KMS-11 (cell line): ENCODE results near the gene FAN1.
"Not testable (repeated sequence)": the region's sequence is repeated elsewhere in the genome, so short reads cannot be mapped to it uniquely, and the experiment has no call there.

Experiments used
- H2AFZ ChIP-seq: fragments of 200-600 bp; sonication (generic); 2 replicates; pipeline ENCODE4 v1.6.1; 2016; ENCODE audit warnings: antibody characterized with exemption, mixed run types, low read depth
- H3K27ac ChIP-seq: fragments of 200-600 bp; sonication (generic); 2 replicates; pipeline ENCODE4 v1.6.1; 2016; ENCODE audit warnings: mild to moderate bottlenecking, mixed run types
- H3K27me3 ChIP-seq: fragments of 200-600 bp; sonication (generic); 2 replicates; pipeline ENCODE4 v1.6.1; 2017; ENCODE audit warnings: mild to moderate bottlenecking, low read depth, mixed run types, moderate library complexity; ENCODE audit not compliant: insufficient read depth
- H3K36me3 ChIP-seq: fragments of 200-600 bp; sonication (generic); 2 replicates; pipeline ENCODE4 v1.6.1; 2017; ENCODE audit warnings: mild to moderate bottlenecking, mixed run types; ENCODE audit not compliant: insufficient read depth
- H3K4me1 ChIP-seq: fragments of 200-600 bp; sonication (generic); 2 replicates; pipeline ENCODE4 v1.6.1; 2016; ENCODE audit warnings: mild to moderate bottlenecking, low read depth, mixed run types; ENCODE audit not compliant: poor library complexity, severe bottlenecking
- H3K4me2 ChIP-seq: fragments of 200-600 bp; sonication (generic); 2 replicates; pipeline ENCODE4 v1.7.0; 2016; ENCODE audit warnings: mild to moderate bottlenecking, mixed run types
- H3K4me3 ChIP-seq: fragments of 200-600 bp; sonication (generic); IDR thresholded peaks from 2 replicates; pipeline ENCODE4 v1.6.1; 2017; ENCODE audit warnings: low read depth, low read length, mixed read lengths; ENCODE audit not compliant: insufficient read depth
- H3K79me2 ChIP-seq: fragments of 200-600 bp; sonication (generic); 2 replicates; pipeline ENCODE4 v1.6.1; 2016; ENCODE audit warnings: low read depth, mixed run types; ENCODE audit not compliant: insufficient read depth
- H3K9ac ChIP-seq: fragments of 200-600 bp; sonication (generic); 2 replicates; pipeline ENCODE4 v1.6.1; 2016; ENCODE audit warnings: mild to moderate bottlenecking, mixed run types
- H4K20me1 ChIP-seq: fragments of 200-600 bp; sonication (generic); 2 replicates; pipeline ENCODE4 v1.6.1; 2016; ENCODE audit warnings: mild to moderate bottlenecking, mixed run types; ENCODE audit not compliant: insufficient read depth
- TF ChIP-seq, protein P1 (sequence below): fragments of 200-600 bp; sonication (generic); conservative IDR thresholded peaks from 2 replicates; pipeline ENCODE4 v1.6.1; 2017; ENCODE audit warnings: low read depth, mild to moderate bottlenecking, antibody characterized with exemption, low read length, moderate library complexity, mixed read lengths

FAN1 gene

DNA sequence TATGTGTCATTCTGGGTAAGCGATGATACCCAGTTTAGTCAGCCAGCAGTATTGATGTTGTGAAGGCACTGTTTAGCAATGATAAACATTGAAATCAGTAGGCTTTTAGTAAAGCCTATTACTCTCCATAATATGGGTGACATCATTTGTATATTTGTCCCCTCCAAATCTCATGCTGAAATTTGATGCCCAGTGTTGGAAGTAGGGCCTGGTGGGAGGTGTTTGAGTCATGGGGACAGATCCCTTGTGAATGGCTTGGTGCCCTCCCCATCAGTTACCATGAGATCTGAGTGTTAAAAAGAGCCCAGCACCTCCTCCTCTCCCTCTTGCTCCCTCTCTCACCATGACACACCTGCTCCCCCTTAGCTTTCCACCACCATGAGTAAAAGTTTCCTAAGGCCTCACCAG lies 31.4 kb upstream of the FAN1 start:
- no peak overlapping the region for H2AFZ ChIP-seq
- no peak overlapping the region for H3K4me3 ChIP-seq
- H3K27me3 ChIP-seq, result no peaks in the 10 kb centered on the region
- no peaks in the 10 kb centered on the region for H3K36me3 ChIP-seq
- no peak overlapping the region for H3K9ac ChIP-seq
- TF ChIP-seq, protein P1, sequence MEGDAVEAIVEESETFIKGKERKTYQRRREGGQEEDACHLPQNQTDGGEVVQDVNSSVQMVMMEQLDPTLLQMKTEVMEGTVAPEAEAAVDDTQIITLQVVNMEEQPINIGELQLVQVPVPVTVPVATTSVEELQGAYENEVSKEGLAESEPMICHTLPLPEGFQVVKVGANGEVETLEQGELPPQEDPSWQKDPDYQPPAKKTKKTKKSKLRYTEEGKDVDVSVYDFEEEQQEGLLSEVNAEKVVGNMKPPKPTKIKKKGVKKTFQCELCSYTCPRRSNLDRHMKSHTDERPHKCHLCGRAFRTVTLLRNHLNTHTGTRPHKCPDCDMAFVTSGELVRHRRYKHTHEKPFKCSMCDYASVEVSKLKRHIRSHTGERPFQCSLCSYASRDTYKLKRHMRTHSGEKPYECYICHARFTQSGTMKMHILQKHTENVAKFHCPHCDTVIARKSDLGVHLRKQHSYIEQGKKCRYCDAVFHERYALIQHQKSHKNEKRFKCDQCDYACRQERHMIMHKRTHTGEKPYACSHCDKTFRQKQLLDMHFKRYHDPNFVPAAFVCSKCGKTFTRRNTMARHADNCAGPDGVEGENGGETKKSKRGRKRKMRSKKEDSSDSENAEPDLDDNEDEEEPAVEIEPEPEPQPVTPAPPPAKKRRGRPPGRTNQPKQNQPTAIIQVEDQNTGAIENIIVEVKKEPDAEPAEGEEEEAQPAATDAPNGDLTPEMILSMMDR, result no peak
- no peak overlapping the region for H3K27ac ChIP-seq
- no peaks in the 10 kb centered on the region for H4K20me1 ChIP-seq
- no peaks in the 10 kb centered on the region for H3K4me1 ChIP-seq
- H3K4me2 ChIP-seq, result no peak overlapping the region
- no peaks in the 10 kb centered on the region for H3K79me2 ChIP-seq

DNA sequence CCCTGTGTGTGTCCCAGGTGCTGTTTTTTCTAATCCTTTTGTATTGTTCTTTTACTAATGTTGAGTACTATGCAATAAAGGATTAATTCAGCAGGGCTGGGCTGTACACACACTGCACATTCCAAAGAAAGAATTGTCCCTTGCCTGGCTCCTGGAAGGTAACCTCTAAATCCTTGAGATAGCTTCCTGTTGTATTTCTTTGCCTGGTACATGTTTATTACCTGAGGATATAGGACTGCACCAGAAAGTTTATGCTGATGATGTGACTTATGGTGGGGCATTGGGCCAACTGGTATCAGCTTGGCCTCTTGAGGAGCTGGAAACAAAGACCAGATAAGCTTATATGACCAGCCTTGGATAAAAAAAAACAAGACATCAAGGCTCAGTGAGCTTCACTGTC lies 26.6 kb upstream of the FAN1 start:
- Histone ChIP-seq H3K9ac (no peak overlapping the region), H2AFZ (no peak overlapping the region), H3K79me2 (no peaks in the 10 kb centered on the region), H4K20me1 (no peaks in the 10 kb centered on the region), H3K36me3 (no peaks in the 10 kb centered on the region), H3K4me2 (no peak overlapping the region), H3K27ac (no peak overlapping the region), H3K4me1 (no peaks in the 10 kb centered on the region), H3K4me3 (no peak overlapping the region), H3K27me3 (no peaks in the 10 kb centered on the region)
- TF ChIP-seq, protein P1, result no peak

DNA sequence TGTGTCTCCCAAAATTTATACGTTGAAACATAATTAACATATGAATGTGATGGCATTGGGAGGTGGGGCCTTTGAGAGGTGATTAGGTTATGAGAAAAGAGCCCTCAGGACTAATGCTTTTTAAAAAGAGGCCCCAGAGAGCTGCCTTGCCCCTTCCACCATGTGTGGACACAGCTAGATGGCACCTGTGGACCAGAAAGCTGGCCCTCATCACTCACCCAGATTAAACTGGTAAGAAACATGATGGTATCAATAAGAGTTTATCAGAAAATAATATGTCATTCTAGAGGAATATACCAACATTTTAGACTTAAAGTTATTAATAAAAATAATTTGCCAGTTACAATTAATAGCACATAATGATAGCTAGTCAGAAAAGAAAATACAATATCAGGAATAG lies 25.2 kb upstream of the FAN1 start:
- H3K36me3 ChIP-seq, result no peaks in the 10 kb centered on the region
- no peak overlapping the region for H3K27ac ChIP-seq
- H3K4me3 ChIP-seq, result no peak overlapping the region
- no peak overlapping the region for H2AFZ ChIP-seq
- no peak overlapping the region for H3K9ac ChIP-seq
- TF ChIP-seq, protein P1, result no peak
- no peaks in the 10 kb centered on the region for H3K27me3 ChIP-seq
- no peaks in the 10 kb centered on the region for H3K79me2 ChIP-seq
- H3K4me1 ChIP-seq, result no peaks in the 10 kb centered on the region
- no peaks in the 10 kb centered on the region for H4K20me1 ChIP-seq
- H3K4me2 ChIP-seq, result no peak overlapping the region

DNA sequence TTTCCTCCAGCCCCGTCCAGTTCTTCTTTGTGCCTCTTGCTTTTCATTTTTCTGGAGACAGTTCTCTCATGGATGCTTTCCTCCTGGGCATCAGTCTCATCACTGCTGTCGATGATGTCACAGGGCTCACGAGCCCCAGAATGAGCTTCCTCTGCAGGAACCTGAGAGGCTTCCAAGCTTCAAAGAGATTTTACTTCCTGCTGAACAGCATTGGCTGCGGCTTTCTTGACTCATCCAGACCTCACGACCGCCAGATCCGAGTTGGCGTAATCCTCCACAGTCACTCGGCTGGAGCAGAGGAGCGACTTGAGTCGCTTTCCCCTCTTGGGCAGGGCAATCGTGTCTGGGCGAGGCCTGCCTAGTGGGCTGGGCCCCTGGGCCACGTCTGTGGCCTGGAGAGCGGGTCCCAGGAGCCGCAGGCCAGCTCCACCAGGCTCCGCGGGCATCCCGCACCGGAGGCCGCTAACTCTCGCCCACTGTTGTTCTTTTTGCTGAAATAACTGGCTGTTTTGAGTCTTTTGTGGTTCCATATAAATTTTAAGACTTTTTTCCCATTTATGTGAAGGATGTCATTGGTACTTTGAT lies 20.8 kb upstream of the FAN1 start:
- Histone ChIP-seq H3K36me3 (no peaks in the 10 kb centered on the region), H3K27ac (no peak overlapping the region), H3K27me3 (no peaks in the 10 kb centered on the region), H3K4me1 (no peaks in the 10 kb centered on the region), H3K4me3 (no peak overlapping the region), H2AFZ (no peak overlapping the region), H3K79me2 (no peaks in the 10 kb centered on the region), H3K4me2 (no peak overlapping the region), H4K20me1 (no peaks in the 10 kb centered on the region), H3K9ac (no peak overlapping the region)
- TF ChIP-seq, protein P1, result no peak

DNA sequence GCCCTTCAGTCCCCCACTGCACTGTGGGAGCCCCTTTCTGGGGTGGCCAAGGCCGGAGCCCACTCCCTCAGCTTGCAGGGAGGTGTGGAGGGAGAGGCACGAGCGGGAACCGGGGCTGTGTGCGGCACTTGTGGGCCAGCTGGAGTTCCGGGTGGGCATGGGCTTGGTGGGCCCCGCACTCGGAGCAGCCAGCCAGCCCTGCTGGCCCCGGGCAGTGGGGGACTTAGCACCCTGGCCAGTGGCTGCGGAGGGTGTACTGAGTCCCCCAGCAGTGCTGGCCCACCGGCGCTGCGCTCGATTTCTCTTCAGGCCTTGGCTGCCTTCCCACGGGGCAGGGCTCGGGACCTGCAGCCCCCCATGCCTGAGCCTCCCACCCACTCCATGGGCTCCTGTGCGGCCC lies 20.0 kb upstream of the FAN1 start:
- not testable (repeated sequence) for H3K9ac ChIP-seq, H3K27ac ChIP-seq, H3K36me3 ChIP-seq, H4K20me1 ChIP-seq, H3K4me1 ChIP-seq, H3K4me2 ChIP-seq, H3K79me2 ChIP-seq, H3K27me3 ChIP-seq, H3K4me3 ChIP-seq, H2AFZ ChIP-seq
